B cell (primary cell): ENCODE measurements around the gene IRX6. TPM values are rescaled to one million over a fixed set of nuclear protein-coding genes. Genes with fewer than 3 reads are reported as not detected.

ENCODE experiments used
- ATAC-seq: fragments of 200-7000 bp; cut with Tn5 transposase; one replicate; pipeline ENCODE4 v1.10.0; 2021; ENCODE audit warnings: low read depth, mild to moderate bottlenecking, moderate number of reproducible peaks, moderate library complexity
- CTCF ChIA-PET: fragments of 350-600 bp; sonication (Branson Sonifier 250); formaldehyde crosslinking; loops from one replicate; lab custom pipeline; 2021; ENCODE audit warnings: antibody characterized with exemption, inconsistent platforms; lab: Charles Lee
- POLR2A ChIA-PET: fragments of 350-600 bp; sonication (Branson Sonifier 250); formaldehyde crosslinking; loops from one replicate; lab custom pipeline; 2021; ENCODE audit warnings: antibody characterized with exemption; lab: Charles Lee
- DNase-seq: peaks from one replicate; pipeline ENCODE4 v3.0.0; 2013
- H2AFZ ChIP-seq: 2 replicates; pipeline ENCODE4 v1.6.1; 2012; ENCODE audit warnings: mild to moderate bottlenecking, low read depth, low read length; ENCODE audit not compliant: insufficient read depth, poor library complexity, severe bottlenecking
- H3K27ac ChIP-seq, 2 donors: 1 replicate in 1 of 2; 2 replicates in 1 of 2; pipeline ENCODE4 v1.5.1; 2012 to 2013; ENCODE audit warnings: low read length in 2 of 2, mild to moderate bottlenecking in 2 of 2, moderate library complexity in 1 of 2
- H3K27me3 ChIP-seq, 4 experiments: fragments of 200-600 bp in 1 of 4; sonication (generic) in 1 of 4; replicated peaks in 1 of 4; 1 replicate in 2 of 4; 2 replicates in 2 of 4; pipeline versions ENCODE4 v1.6.1 to v1.7.0; 2013 to 2016; ENCODE audit warnings: low read length in 3 of 4, mild to moderate bottlenecking in 2 of 4, mixed read lengths in 1 of 4, moderate library complexity in 1 of 4; ENCODE audit not compliant: insufficient read depth in 4 of 4, control insufficient read depth in 3 of 4; ENCODE audit errors: control extremely low read depth in 1 of 4
- H3K36me3 ChIP-seq, 2 experiments: replicated peaks in 1 of 2; 1 replicate in 1 of 2; 2 replicates in 1 of 2; pipeline versions ENCODE4 v1.6.1 to v1.7.1; 2013; ENCODE audit warnings: low read length in 1 of 2; ENCODE audit not compliant: insufficient read depth in 2 of 2, control insufficient read depth in 1 of 2; ENCODE audit errors: control extremely low read depth in 1 of 2, extremely low read depth in 1 of 2
- H3K4me1 ChIP-seq, 2 donors: fragments of 200-600 bp in 1 of 2; sonication (generic) in 1 of 2; 1 replicate in 1 of 2; 2 replicates in 1 of 2; pipeline versions ENCODE4 v1.5.1 to v1.6.1; 2013 to 2017; ENCODE audit warnings: low read length in 2 of 2; ENCODE audit not compliant: control insufficient read depth in 2 of 2, insufficient read depth in 2 of 2
- H3K4me2 ChIP-seq: replicated peaks from 2 replicates; pipeline ENCODE3; 2012; ENCODE audit warnings: mild to moderate bottlenecking, low read depth, low read length; ENCODE audit not compliant: poor library complexity, severe bottlenecking
- H3K4me3 ChIP-seq, 5 experiments: fragments of 200-600 bp in 1 of 5; sonication (generic) in 1 of 5; 1 replicate in 3 of 5; 2 replicates in 2 of 5; pipeline versions ENCODE4 v1.5.1 to v1.7.0; 2011 to 2016; ENCODE audit warnings: low read length in 4 of 5, mild to moderate bottlenecking in 4 of 5, low read depth in 2 of 5, control low read depth in 1 of 5, moderate library complexity in 1 of 5; ENCODE audit not compliant: insufficient read depth in 1 of 5; ENCODE audit errors: control extremely low read depth in 1 of 5, extremely low read depth in 1 of 5
- H3K79me2 ChIP-seq: fragments of 200-600 bp; sonication (generic); one replicate; pipeline ENCODE4 v1.6.0; 2016; ENCODE audit warnings: low read length; ENCODE audit not compliant: control insufficient read depth, insufficient read depth
- H3K9ac ChIP-seq: fragments of 200-600 bp; sonication (generic); 2 replicates; pipeline ENCODE4 v1.6.1; 2017; ENCODE audit warnings: mild to moderate bottlenecking, low read length, moderate library complexity
- H3K9me3 ChIP-seq, 3 donors: one replicate each; pipeline versions ENCODE4 v1.6.1 to v1.7.1; 2013; ENCODE audit warnings: low read length in 2 of 3; ENCODE audit not compliant: control insufficient read depth in 2 of 3, insufficient read depth in 1 of 3; ENCODE audit errors: control extremely low read depth in 1 of 3
- H4K20me1 ChIP-seq: 2 replicates; pipeline ENCODE4 v1.6.0; 2012; ENCODE audit warnings: mild to moderate bottlenecking, low read length; ENCODE audit not compliant: insufficient read depth, control insufficient read depth, poor library complexity, severe bottlenecking
- H3K27ac Mint-ChIP-seq: one replicate; pipeline ENCODE4 v1.8.0; 2021; ENCODE audit warnings: mixed read lengths
- H3K27me3 Mint-ChIP-seq: one replicate; pipeline ENCODE4 v1.8.0; 2021; ENCODE audit warnings: mixed read lengths
- H3K4me1 Mint-ChIP-seq: one replicate; pipeline ENCODE4 v1.8.0; 2021; ENCODE audit warnings: mixed read lengths
- H3K4me3 Mint-ChIP-seq: one replicate; pipeline ENCODE4 v1.8.0; 2021; ENCODE audit warnings: mixed read lengths
- H3K9me3 Mint-ChIP-seq: one replicate; pipeline ENCODE4 v1.8.0; 2022; ENCODE audit warnings: mixed read lengths; ENCODE audit not compliant: insufficient read depth
- EZH2 ChIP-seq: IDR thresholded peaks from 2 replicates; pipeline ENCODE4 v1.6.1; 2012; ENCODE audit warnings: borderline replicate concordance, low read depth, mild to moderate bottlenecking, moderate library complexity, low read length; ENCODE audit not compliant: insufficient read depth, poor library complexity, severe bottlenecking
- WGBS: methylation state at CpG from one replicate; pipeline ENCODE4 v1.1.5; 2013; ENCODE audit warnings: missing lambda C conversion rate; ENCODE audit not compliant: insufficient coverage; 5-methylcytosine and 5-hydroxymethylcytosine counted together
- intact Hi-C: fragments of 100-400 bp; cut with micrococcal nuclease; formaldehyde crosslinking; loops from one replicate; pipeline ENCODE4 v1.10.0; 2022
- polyA plus RNA-seq: library from polyadenylated mRNA; depleted of rRNA; stranded (reverse); fragments of >200 nt; gene quantifications from 2 replicates; pipeline ENCODE4 v1.2.3, GENCODE V29; 2012
- total RNA-seq, 2 donors: library from RNA; stranded (reverse); fragments of 120-200 nt in 1 of 2; gene quantifications; 1 replicate in 1 of 2; 2 replicates in 1 of 2; pipeline versions ENCODE4 v1.2.3 to v1.2.4, GENCODE V29; 2013 to 2022
- TF ChIP-seq, protein P1 (sequence below): fragments of 200-600 bp; IDR thresholded peaks from one replicate; pipeline ENCODE4 v1.8.0; 2022; ENCODE audit warnings: antibody characterized with exemption, mild to moderate bottlenecking

IRX6 gene
- total and polyA plus RNA-seq, 2 donors (not counting 1 experiment from before 2014, with no cell fraction given): 0.10 to 0.15 TPM

DNA sequence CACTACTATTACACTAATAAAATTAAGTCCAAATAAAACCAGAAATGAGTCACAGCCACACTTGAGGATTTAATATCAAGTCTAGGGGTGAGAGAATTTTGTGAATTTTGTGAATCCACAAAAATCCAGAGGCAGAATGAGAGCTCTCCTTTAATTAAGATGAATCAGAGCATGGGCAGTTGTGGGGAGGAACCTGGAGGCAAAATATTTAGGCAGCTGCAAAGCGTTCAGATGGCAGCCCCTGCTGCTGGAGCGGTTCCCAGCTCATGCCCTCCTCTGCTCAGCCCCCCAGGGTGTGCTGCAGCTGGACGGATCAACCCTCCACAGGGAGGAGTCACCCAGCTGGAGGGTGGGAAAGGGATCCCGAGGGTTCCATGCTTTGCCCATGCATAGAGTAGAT lies 43.4 kb upstream of the IRX6 start:
- 77% methylated on average over 3 of the region's 4 CpGs for WGBS
- H3K27me3 ChIP-seq: no peaks in the 10 kb centered on the region
- ChIA-PET CTCF (no interaction called here), POLR2A (no interaction called here)
- DNase-seq (no peak), ATAC-seq (no peak)
- no peaks in the 10 kb centered on the region for H4K20me1 ChIP-seq
- no peak overlapping the region for H2AFZ ChIP-seq
- H3K79me2 ChIP-seq: no peaks in the 10 kb centered on the region
- H3K9ac ChIP-seq: no peak overlapping the region
- intact Hi-C loops: no loop called here
- H3K27ac Mint-ChIP-seq: no peak overlapping the region
- TF ChIP-seq EZH2: no peak
- TF ChIP-seq, protein P1, sequence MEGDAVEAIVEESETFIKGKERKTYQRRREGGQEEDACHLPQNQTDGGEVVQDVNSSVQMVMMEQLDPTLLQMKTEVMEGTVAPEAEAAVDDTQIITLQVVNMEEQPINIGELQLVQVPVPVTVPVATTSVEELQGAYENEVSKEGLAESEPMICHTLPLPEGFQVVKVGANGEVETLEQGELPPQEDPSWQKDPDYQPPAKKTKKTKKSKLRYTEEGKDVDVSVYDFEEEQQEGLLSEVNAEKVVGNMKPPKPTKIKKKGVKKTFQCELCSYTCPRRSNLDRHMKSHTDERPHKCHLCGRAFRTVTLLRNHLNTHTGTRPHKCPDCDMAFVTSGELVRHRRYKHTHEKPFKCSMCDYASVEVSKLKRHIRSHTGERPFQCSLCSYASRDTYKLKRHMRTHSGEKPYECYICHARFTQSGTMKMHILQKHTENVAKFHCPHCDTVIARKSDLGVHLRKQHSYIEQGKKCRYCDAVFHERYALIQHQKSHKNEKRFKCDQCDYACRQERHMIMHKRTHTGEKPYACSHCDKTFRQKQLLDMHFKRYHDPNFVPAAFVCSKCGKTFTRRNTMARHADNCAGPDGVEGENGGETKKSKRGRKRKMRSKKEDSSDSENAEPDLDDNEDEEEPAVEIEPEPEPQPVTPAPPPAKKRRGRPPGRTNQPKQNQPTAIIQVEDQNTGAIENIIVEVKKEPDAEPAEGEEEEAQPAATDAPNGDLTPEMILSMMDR: no peak
- no peaks in the 10 kb centered on the region for H3K9me3 ChIP-seq
- no peaks in the 10 kb centered on the region for H3K4me1 ChIP-seq
- no peak overlapping the region for H3K4me3 ChIP-seq
- no peaks in the 10 kb centered on the region for H3K9me3 Mint-ChIP-seq
- no peak overlapping the region for H3K27ac ChIP-seq
- H3K4me3 Mint-ChIP-seq: no peak overlapping the region
- no peak overlapping the region for H3K4me2 ChIP-seq
- H3K36me3 ChIP-seq: no peaks in the 10 kb centered on the region
- peaks cover 15% of the 10 kb centered on the region for H3K27me3 Mint-ChIP-seq
- H3K4me1 Mint-ChIP-seq: no peaks in the 10 kb centered on the region

DNA sequence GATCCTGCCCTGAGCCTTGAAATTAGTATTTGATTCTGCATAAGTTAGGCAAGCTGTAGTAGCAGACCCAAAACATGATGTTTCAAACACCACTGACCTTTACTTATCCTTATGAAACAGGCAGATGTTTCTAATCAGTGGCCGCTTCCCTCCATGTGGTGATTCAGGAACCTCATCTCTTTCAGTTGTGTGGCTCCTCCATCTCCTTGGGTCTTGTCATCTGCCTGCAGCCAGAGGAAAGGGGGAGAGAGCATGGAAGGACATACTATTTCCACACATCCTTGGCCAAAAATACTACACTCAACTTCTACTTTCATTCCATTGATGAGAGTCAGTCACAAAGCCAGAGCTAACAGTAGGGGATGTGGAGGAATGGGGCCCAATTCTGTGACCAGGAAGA lies 41.6 kb upstream of the IRX6 start:
- intact Hi-C loops: no loop called here
- Mint-ChIP-seq H3K4me3 (no peak overlapping the region), H3K4me1 (no peaks in the 10 kb centered on the region), H3K27me3 (peaks cover 15% of the 10 kb centered on the region), H3K27ac (no peak overlapping the region), H3K9me3 (no peaks in the 10 kb centered on the region)
- no peaks in the 10 kb centered on the region for H3K79me2 ChIP-seq
- TF ChIP-seq, protein P1: no peak
- TF ChIP-seq EZH2: no peak
- WGBS: no CpG with 5 or more reads among the region's 1 CpG
- ChIA-PET CTCF (no interaction called here), POLR2A (no interaction called here)
- H3K4me3 ChIP-seq: no peak overlapping the region
- ATAC-seq (no peak), DNase-seq (no peak)
- no peaks in the 10 kb centered on the region for H4K20me1 ChIP-seq
- H3K4me2 ChIP-seq: no peak overlapping the region
- no peak overlapping the region for H3K27ac ChIP-seq
- no peak overlapping the region for H3K9ac ChIP-seq
- no peaks in the 10 kb centered on the region for H3K36me3 ChIP-seq
- H2AFZ ChIP-seq: no peak overlapping the region
- H3K4me1 ChIP-seq: no peaks in the 10 kb centered on the region
- no peaks in the 10 kb centered on the region for H3K27me3 ChIP-seq
- no peaks in the 10 kb centered on the region for H3K9me3 ChIP-seq
